DOHH2 (cell line): ENCODE results near the gene MYBPHL.

Experiments used
- H3F3A ChIP-seq: fragments of 200-600 bp; sonication (generic), shearing (Covaris generic); 2 replicates; pipeline ENCODE4 v1.6.0; 2016; ENCODE audit warnings: antibody characterized with exemption, mild to moderate bottlenecking; ENCODE audit not compliant: control insufficient read depth, insufficient read depth
- H3K27ac ChIP-seq: fragments of 200-600 bp; sonication (generic); 2 replicates; pipeline ENCODE4 v1.5.1; 2014; ENCODE audit warnings: low read depth, mild to moderate bottlenecking, low read length, moderate library complexity
- H3K27me3 ChIP-seq: fragments of 200-600 bp; sonication (generic); 2 replicates; pipeline ENCODE4 v1.6.1; 2014; ENCODE audit warnings: mild to moderate bottlenecking, low read length, mixed read lengths; ENCODE audit not compliant: control insufficient read depth
- H3K36me3 ChIP-seq: fragments of 200-600 bp; sonication (generic); 2 replicates; pipeline ENCODE4 v1.6.1; 2014; ENCODE audit warnings: mild to moderate bottlenecking, low read length, moderate library complexity, mixed read lengths; ENCODE audit not compliant: control insufficient read depth
- H3K4me1 ChIP-seq: fragments of 200-600 bp; sonication (generic); 2 replicates; pipeline ENCODE4 v1.6.1; 2014; ENCODE audit warnings: mild to moderate bottlenecking, low read length, mixed read lengths; ENCODE audit not compliant: control insufficient read depth
- H3K4me2 ChIP-seq: fragments of 200-600 bp; sonication (generic); 2 replicates; pipeline ENCODE4 v1.6.0; 2014; ENCODE audit warnings: mild to moderate bottlenecking, low read length, moderate library complexity
- H3K4me3 ChIP-seq: fragments of 200-600 bp; sonication (generic); 2 replicates; pipeline ENCODE4 v1.5.1; 2014; ENCODE audit warnings: mild to moderate bottlenecking, low read length, mixed read lengths
- H3K79me2 ChIP-seq: fragments of 200-600 bp; sonication (generic); 2 replicates; pipeline ENCODE4 v1.6.1; 2014; ENCODE audit warnings: mild to moderate bottlenecking, low read length, mixed read lengths; ENCODE audit not compliant: control insufficient read depth
- H3K9me2 ChIP-seq: fragments of 200-600 bp; sonication (generic); replicated peaks from 2 replicates; pipeline ENCODE4 v1.6.1; 2014; ENCODE audit warnings: mild to moderate bottlenecking, low read length, mixed read lengths; ENCODE audit not compliant: control insufficient read depth
- H3K9me3 ChIP-seq: fragments of 200-600 bp; sonication (generic); 2 replicates; pipeline ENCODE4 v1.6.1; 2014; ENCODE audit warnings: antibody characterized with exemption, low read length, mixed read lengths; ENCODE audit not compliant: control insufficient read depth, insufficient read depth
- H4K20me1 ChIP-seq: fragments of 200-600 bp; sonication (generic); 2 replicates; pipeline ENCODE4 v1.6.0; 2014; ENCODE audit warnings: low read depth, mild to moderate bottlenecking, antibody characterized with exemption, low read length, moderate library complexity; ENCODE audit not compliant: control insufficient read depth, insufficient read depth
- CTCF ChIP-seq: fragments of 200-600 bp; sonication (generic); IDR thresholded peaks from one replicate; pipeline ENCODE4 v1.5.1; 2014; ENCODE audit warnings: antibody characterized with exemption, mild to moderate bottlenecking, low read depth, low read length; ENCODE audit not compliant: poor library complexity, severe bottlenecking
- EZH2phosphoT487 ChIP-seq: fragments of 200-600 bp; sonication (generic); IDR thresholded peaks from 2 replicates; pipeline ENCODE4 v1.6.1; 2017; ENCODE audit warnings: borderline replicate concordance, mild to moderate bottlenecking, antibody characterized with exemption, low read length, moderate library complexity, mixed read lengths

MYBPHL gene

GRCh38 chr1:109306832-109307273, at the start of gene MYBPHL:
Gene MYBPHL (minus strand): TSS chr1:109307011. CDS start chr1:109306991, 20 bp downstream.
- H3F3A ChIP-seq, result 0 out of 2 replicates have a peak, but pooled peaks cover 8% of the 10 kb centered on the region
- TF ChIP-seq EZH2phosphoT487 (no peak), CTCF (no peak)
- no peaks in the 10 kb centered on the region for H3K36me3 ChIP-seq
- peak within 1 kb of the TSS; percentile 59 for H3K4me3 ChIP-seq
- H3K9me3 ChIP-seq, result no peaks in the 10 kb centered on the region
- H3K4me1 ChIP-seq, result peaks cover 51% of the 10 kb centered on the region
- peak within 1 kb of the TSS; percentile 73 for H3K27ac ChIP-seq
- H3K4me2 ChIP-seq, result peak within 1 kb of the TSS; percentile 77
- H3K9me2 ChIP-seq, result no peaks in the 10 kb centered on the region
- no peaks in the 10 kb centered on the region for H3K79me2 ChIP-seq
- H3K27me3 ChIP-seq, result no peaks in the 10 kb centered on the region
- H4K20me1 ChIP-seq, result no peaks in the 10 kb centered on the region

GRCh38 chr1:109356505-109356904, 49.7 kb upstream of the MYBPHL start:
- Histone ChIP-seq H3K9me3 (no peaks in the 10 kb centered on the region), H3K4me3 (no peak overlapping the region), H3F3A (peaks cover 5% of the 10 kb centered on the region; the same call in 1 of the 2 replicates), H3K79me2 (no peaks in the 10 kb centered on the region), H3K36me3 (no peaks in the 10 kb centered on the region), H3K9me2 (no peaks in the 10 kb centered on the region), H3K4me1 (no peaks in the 10 kb centered on the region), H3K27ac (no peak overlapping the region), H3K27me3 (no peaks in the 10 kb centered on the region), H4K20me1 (no peaks in the 10 kb centered on the region; the same call in 1 of the 2 replicates), H3K4me2 (no peak overlapping the region)
- TF ChIP-seq CTCF, result no peak
- TF ChIP-seq EZH2phosphoT487, result no peak

- Histone ChIP-seq H3K27ac (no peak overlapping the region), H3K79me2 (no peaks in the 10 kb centered on the region), H3K9me2 (no peaks in the 10 kb centered on the region), H3F3A (no peaks in the 10 kb centered on the region), H3K36me3 (no peaks in the 10 kb centered on the region), H3K27me3 (no peaks in the 10 kb centered on the region), H3K4me1 (no peaks in the 10 kb centered on the region), H4K20me1 (no peaks in the 10 kb centered on the region; the same call in 1 of the 2 replicates), H3K9me3 (no peaks in the 10 kb centered on the region), H3K4me2 (no peak overlapping the region), H3K4me3 (no peak overlapping the region)
- TF ChIP-seq EZH2phosphoT487, result no peak
- no peak for TF ChIP-seq CTCF
Observed at GRCh38 chr1:109354929-109355328, 48.1 kb upstream of the MYBPHL start.
